Activated CD8-positive, alpha-beta memory T cell treated with anti-CD3 and anti-CD28 coated beads for 36 hours (primary cell): ENCODE data around the gene OBSCN. TPM values are rescaled to one million over a fixed set of nuclear protein-coding genes. Genes with fewer than 3 reads are reported as not detected.

ENCODE experiments used
- CTCF ChIA-PET: fragments of 350-600 bp; sonication (Branson Sonifier 250); formaldehyde crosslinking; loops from one replicate; lab custom pipeline; 2021; ENCODE audit warnings: antibody characterized with exemption; lab: Charles Lee
- POLR2A ChIA-PET: fragments of 350-600 bp; sonication (Branson Sonifier 250); formaldehyde crosslinking; loops from one replicate; lab custom pipeline; 2021; ENCODE audit warnings: antibody characterized with exemption; lab: Charles Lee
- total RNA-seq, 2 experiments: library from RNA; stranded (reverse); gene quantifications; one replicate each; pipeline ENCODE4 v1.2.3, GENCODE V29; 2021

OBSCN gene
- total RNA-seq, 2 experiments from 2014 or later, result 8.3 to 10.1 TPM

- CTCF ChIA-PET, result no interaction called here
- POLR2A ChIA-PET, result no interaction called here
Observed at GRCh38 chr1:228291906-228292608, 84.2 kb downstream of the OBSCN start.

DNA sequence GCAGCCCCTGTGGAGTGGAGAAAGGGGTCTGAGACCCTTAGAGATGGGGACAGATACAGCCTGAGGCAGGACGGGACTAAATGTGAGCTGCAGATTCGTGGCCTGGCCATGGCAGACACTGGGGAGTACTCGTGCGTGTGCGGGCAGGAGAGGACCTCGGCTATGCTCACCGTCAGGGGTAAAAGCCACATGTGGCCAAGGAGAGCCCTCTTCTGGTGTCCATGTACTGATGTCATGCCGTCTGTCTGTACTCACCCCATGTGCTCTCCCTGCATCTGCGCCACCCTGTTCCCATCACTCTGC, 84.7 kb downstream of the OBSCN start:
- POLR2A ChIA-PET, result no interaction called here
- CTCF ChIA-PET, result no interaction called here

GRCh38 chr1:228293393-228293792, 85.5 kb downstream of the OBSCN start:
- POLR2A ChIA-PET, result no interaction called here
- CTCF ChIA-PET, result no interaction called here

DNA sequence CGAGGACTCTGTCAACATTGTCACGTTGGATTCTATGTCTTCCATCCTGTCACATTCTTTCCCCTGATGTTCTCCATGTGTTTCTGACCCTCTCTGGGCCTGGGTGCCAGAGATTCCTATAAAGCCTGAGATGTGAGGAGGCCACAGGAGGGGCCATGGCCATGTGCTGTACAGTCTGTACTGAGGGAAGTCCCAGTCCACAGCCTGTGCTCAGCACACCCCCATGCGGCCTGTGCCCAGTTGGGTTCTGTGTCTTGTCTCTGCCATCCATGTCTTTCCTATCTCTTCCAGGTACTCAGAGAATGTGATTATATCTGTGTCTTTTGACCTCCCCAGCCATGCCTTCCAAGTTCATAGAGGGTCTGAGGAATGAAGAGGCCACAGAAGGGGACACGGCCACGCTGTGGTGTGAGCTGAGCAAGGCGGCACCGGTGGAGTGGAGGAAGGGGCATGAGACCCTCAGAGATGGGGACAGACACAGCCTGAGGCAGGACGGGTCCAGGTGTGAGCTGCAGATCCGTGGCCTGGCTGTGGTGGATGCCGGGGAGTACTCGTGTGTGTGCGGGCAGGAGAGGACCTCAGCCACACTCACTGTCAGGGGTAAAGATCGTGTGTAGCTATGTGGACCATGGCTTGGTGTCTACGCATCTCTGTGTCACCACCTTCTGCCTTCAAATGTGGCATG, 86.1 kb downstream of the OBSCN start:
- POLR2A ChIA-PET, result no interaction called here
- CTCF ChIA-PET, result no interaction called here

DNA sequence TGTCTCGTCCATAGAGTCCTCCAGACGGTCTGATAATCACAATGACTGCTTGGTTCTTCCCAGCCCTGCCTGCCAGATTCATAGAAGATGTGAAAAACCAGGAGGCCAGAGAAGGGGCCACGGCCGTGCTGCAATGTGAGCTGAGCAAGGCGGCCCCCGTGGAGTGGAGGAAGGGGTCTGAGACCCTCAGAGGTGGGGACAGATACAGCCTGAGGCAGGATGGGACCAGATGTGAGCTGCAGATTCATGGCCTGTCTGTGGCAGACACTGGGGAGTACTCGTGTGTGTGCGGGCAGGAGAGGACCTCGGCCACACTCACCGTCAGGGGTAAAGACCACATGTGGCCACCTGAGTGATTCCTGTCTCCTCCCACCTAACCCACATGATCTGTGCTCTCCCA, 86.9 kb downstream of the OBSCN start:
- ChIA-PET CTCF (no interaction called here), POLR2A (no interaction called here)

GRCh38 chr1:228295201-228295600, 87.4 kb downstream of the OBSCN start:
- ChIA-PET POLR2A (no interaction called here), CTCF (no interaction called here)

DNA sequence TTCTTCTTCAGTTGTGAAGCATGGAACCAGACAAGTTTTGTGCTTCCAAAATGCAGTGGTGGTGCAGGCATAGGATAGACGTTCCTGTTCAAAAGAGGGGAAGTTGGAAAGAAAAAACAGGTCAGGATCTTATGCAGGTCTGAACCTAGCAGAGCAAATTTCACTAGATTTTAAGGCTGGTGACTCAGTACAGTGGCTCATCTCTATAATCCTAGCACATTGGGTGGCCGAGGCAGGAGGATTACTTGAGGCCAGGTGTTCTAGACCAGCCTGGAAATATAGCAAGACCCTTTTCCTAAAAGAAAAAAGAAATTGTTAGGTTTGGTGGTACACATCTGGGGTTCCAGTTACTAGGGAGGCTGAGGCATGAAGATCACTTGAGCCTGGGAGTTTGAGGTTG, 88.1 kb downstream of the OBSCN start:
- CTCF ChIA-PET, result no interaction called here
- POLR2A ChIA-PET, result no interaction called here

DNA sequence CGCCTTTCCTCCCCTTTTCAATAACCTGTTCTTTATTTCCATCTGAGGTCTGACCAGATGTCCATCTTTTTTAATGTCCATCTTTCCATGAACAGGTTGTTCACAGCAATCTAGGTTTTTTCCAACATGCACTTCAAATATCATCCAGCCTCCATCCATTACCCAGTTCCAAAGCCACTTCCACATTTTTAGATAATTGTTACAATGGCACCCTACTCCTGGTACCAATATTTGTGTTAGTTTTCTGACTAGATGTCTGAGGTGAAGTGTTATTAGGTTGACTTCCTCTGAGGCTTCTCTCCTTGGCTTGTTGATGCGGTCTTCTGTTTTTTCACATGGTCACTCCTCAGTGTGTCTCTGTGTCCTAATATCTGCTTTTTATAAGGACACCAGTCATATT, 89.4 kb downstream of the OBSCN start:
- POLR2A ChIA-PET, result no interaction called here
- CTCF ChIA-PET, result no interaction called here

GRCh38 chr1:228297822-228298221, 90.0 kb downstream of the OBSCN start:
- ChIA-PET CTCF (no interaction called here), POLR2A (no interaction called here)

GRCh38 chr1:228298471-228298870, 90.6 kb downstream of the OBSCN start:
- POLR2A ChIA-PET, result no interaction called here
- CTCF ChIA-PET, result no interaction called here

- ChIA-PET POLR2A (no interaction called here), CTCF (interaction anchor here (1.0 kb wide), 1 partner anchor 16 kb away, joined by 3 read pairs; no protein-coding TSS in a partner anchor)
Observed at GRCh38 chr1:228299211-228299610, 91.4 kb downstream of the OBSCN start.

GRCh38 chr1:228299901-228300300, 92.1 kb downstream of the OBSCN start:
- CTCF ChIA-PET, result interaction anchor here (1.0 kb wide), 1 partner anchor 17 kb away, joined by 3 read pairs; no protein-coding TSS in a partner anchor

GRCh38 chr1:228302086-228302485, 94.2 kb downstream of the OBSCN start:
- POLR2A ChIA-PET, result no interaction called here

More at GRCh38 chr1:228299901-228300300, 92.1 kb downstream of the OBSCN start:
- POLR2A ChIA-PET, result no interaction called here

DNA sequence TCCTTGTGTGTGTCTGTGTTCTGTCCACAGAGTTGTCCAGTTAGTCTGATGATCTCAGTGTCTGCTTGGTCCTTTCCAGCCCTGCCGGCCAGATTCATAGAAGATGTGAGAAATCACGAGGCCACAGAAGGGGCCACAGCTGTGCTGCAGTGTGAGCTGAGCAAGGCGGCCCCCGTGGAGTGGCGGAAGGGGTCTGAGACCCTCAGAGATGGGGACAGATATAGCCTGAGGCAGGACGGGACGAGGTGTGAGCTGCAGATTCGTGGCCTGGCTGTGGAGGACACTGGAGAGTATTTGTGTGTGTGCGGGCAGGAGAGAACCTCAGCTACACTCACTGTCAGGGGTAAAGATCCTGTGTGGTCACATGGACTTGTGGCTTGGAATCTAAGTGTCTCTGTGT, 95.8 kb downstream of the OBSCN start:
- POLR2A ChIA-PET, result no interaction called here

More at GRCh38 chr1:228302086-228302485, 94.2 kb downstream of the OBSCN start:
- CTCF ChIA-PET, result no interaction called here

DNA sequence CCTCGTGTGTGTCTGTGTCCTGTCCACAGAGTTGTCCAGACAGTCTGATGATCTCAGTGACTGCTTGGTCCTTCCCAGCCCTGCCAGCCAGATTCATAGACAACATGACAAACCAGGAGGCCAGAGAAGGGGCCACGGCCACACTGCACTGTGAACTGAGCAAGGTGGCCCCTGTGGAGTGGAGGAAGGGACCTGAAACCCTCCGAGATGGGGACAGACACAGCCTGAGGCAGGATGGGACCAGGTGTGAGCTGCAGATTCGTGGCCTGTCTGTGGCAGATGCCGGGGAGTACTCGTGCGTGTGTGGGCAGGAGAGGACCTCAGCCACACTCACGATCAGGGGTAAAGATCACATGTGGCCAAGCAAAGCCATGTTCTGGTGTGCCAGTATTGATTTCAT, 96.4 kb downstream of the OBSCN start:
- POLR2A ChIA-PET, result no interaction called here
- CTCF ChIA-PET, result no interaction called here

More for the DNA sequence above, 95.8 kb downstream of the OBSCN start:
- CTCF ChIA-PET, result no interaction called here

GRCh38 chr1:228304766-228305395, 97.0 kb downstream of the OBSCN start:
- POLR2A ChIA-PET, result no interaction called here
- CTCF ChIA-PET, result no interaction called here

DNA sequence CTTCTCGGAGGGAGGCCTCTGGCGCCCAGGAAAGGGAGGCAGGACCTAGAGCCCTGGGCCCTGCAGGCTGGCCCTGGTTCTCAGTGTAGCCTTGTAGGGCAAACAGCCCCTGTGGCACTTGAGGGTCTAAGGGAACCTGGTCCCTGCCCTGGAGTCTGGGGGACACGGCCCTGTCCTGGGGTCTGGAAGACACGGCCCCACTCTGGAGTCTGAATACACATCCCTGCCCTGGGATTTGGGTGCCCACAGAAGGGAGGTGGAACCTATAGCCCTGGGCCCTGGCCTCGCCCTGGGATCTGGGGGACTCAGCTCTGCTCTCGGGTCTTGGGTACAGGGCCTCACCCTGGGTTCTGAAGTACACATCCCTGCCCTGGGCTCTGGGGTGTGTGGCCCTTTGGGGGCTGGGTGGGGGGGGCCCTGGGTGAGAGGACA, 97.9 kb downstream of the OBSCN start:
- ChIA-PET POLR2A (no interaction called here), CTCF (no interaction called here)

- ChIA-PET CTCF (no interaction called here), POLR2A (no interaction called here)
Observed at GRCh38 chr1:228306275-228307217, 98.7 kb downstream of the OBSCN start.

DNA sequence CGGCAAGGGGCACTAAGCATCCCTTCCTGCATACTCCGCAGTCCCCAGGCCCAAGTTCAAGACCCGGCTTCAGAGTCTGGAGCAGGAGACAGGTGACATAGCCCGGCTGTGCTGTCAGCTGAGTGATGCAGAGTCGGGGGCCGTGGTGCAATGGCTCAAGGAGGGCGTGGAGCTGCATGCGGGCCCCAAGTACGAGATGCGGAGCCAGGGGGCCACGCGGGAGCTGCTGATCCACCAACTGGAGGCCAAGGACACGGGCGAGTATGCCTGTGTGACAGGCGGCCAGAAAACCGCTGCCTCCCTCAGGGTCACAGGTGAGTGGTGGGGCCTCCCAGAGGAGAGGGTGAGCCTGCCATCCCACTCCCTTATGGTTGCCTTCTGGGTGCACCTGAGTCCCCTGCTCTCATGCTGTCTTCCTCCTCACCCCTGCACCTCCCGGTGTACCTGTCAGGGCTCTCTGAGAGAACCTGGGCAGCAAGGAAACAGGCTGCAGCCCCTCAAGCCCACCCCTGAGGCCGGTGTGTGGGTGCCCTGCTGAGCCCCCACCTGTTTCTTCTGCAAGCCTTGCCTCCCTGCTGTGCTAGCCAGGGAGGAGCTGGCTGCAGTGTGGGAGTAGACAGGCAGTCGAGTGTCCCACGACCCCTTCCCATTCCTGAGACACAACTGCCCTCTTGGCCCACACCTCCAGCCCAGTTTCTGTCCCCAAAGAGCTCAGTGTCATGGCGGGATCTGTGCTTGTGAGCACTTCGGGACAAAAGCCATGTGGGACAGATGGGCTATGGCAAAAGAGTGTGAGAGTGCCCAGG, 99.6 kb downstream of the OBSCN start:
- POLR2A ChIA-PET, result no interaction called here

More for the DNA sequence above, 99.6 kb downstream of the OBSCN start:
- CTCF ChIA-PET, result no interaction called here
